HG03571 (cell line): ENCODE measurements around the gene KLHL15.

Source experiments
- ATAC-seq: cut with Tn5 transposase; IDR thresholded peaks from one replicate; pipeline ENCODE4 v1.9.1; 2021; ENCODE audit not compliant: unreplicated experiment

The KLHL15 gene

GRCh38 chrX:23952984-23953907 lies 73.7 kb downstream of the KLHL15 start:
- peak; percentile 91 for ATAC-seq

DNA sequence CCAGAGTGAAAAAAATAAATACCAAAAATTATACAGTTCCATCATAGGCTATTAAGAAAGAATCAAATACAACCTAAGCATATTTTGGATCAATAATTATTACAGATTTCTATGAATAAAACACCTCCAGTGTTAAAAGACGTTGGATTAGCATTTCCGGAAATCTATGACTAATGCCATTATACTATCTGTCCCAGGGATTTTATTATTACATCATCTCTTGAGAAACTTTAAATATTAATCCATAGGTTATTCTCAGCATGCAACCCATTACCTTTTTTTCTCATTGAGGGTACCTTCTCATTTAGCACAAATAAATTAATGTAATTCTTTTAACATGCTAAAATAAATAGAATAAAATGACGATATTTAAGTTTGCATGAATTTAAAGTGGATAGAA lies 74.6 kb downstream of the KLHL15 start:
- no peak for ATAC-seq

DNA sequence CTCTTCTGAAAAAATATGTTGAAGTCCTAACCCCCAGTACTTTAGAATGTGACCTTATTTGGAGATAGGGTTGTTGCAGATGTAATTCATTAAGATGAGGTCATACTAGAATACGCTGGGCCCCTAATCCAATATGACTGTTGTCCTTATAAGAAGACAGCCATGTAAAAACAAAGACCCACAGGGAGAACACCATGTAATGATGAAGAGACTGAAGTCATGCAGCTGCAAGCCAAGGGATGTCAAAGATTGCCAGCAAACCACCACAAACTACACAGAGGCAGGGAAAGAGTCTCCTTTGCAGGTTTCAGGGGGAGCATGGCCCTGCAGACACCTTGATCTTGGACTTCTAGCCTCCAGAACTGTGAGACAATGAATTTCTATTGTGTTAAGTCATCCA lies 81.8 kb downstream of the KLHL15 start:
- no peak for ATAC-seq

DNA sequence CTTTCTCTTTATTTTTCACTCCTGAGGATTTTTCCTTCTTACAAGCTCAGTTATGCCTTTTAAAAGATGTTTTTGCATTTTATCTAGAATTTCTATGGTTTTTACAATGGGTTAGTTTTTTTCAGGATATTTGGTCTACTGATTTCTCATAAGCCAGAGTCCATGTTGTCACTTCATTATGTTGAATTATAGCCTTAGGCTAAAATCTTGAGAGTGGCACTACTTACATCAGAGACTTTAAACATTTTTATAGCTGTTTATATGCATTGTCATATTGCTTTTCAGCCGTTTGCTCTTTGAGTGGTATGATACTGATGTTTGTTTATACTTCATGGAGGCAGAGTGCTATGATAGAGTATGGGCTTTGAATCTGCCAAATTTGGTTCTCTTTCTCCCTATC lies 82.8 kb downstream of the KLHL15 start:
- no peak for ATAC-seq

DNA sequence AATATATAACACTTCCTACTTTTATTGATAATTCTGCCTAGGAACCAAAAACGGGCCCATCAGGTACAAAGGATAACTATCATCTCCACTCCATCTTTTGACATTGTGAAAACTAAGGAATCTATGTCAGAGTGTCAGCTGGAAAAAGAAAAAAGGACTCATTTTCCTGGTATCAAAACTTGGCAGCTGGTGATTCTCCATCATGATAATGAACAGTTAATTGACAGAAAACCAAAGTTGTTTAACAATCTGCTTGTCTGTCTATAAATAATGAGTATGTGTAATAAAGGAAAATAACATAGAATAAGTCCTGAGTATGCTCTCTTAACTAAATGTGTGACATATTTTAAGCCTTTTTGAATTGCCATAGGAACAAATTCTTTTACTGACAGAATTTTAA lies 87.8 kb downstream of the KLHL15 start:
- no peak for ATAC-seq

DNA sequence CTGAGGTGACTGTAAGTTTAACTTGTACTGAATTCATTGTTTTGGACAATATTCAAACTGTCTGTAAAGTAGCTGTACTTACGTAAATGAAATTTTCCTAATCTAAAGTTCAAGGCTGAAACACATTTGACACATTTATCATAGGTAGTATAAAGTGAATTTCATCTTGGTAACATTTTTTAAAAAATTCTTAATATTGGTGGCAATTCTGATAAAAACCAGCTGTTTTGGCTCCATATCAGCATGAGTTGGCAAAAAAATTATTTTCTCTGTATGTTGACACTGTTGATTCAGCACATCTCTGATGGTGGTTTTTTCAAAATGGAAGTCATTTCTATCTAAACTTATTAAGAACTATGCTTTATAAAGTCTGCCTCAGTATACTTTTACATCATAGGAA lies 88.3 kb downstream of the KLHL15 start:
- no peak for ATAC-seq

DNA sequence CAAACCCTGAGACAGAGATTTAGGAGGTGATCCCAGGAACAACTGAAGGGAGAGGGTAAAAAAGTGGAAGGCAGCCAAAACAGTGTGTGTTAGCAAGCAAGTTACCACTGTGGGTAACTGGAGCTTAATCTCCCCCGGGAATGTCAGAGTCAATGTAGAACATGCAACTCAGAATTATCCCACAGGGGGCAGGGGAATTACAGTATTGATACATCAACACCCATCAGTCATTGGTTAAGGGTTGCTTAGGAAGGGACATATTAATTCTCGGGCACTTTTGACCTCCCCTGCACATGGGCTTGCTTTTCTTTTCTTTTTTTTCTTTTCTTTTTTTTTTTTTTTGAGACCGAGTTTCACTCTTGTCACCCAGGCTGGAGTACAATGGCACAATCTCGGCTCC lies 89.9 kb downstream of the KLHL15 start:
- ATAC-seq = no peak

DNA sequence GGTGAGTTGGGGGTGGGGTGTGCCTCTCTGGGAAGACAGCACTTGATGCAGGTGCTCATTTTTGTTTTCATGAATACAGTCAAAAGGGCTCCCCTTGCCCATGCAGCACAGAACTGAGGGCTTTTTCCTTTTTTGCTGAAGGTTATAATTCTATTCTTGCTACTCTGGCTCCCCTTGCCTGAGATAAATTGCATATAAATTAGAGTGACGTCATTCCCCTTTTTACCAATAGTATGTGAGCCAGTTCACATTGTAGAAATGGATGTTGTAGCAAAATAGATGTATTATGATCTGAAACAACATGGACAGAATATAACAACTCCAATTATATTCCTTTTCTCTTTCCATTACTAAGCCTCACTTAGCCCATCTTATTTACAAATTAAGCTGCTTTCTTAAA lies 90.8 kb downstream of the KLHL15 start:
- no peak for ATAC-seq

- ATAC-seq = no peak
Observed at GRCh38 chrX:23935106-23935505, 91.9 kb downstream of the KLHL15 start.
